Measurements from ENCODE around the gene RPL10A. TPM values are rescaled to one million over a fixed set of nuclear protein-coding genes. Genes with fewer than 3 reads are reported as not detected.

The RPL10A gene
- total RNA-seq, 1 donor from 2014 or later: 3,222 TPM

DNA sequence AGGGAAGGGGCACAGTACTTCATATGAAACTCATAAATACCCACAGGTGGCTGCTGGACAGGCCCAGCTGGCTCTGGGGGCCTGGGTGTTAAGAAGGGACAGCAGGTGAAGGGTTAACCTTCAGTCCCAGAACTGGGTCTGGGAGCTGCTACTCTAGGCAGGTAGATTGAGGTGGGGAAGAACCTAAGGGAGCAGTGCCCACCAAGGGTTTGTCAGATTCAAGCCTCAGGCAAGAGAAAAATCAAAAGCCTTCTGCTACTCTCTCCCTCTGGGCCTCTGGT is 5.6 kb downstream of the RPL10A start:
- no peaks in the 10 kb centered on the region for H3K9me3 ChIP-seq (ENCODE audit: control insufficient read depth in 3 of 3, low read length in 3 of 3)
- no peak overlapping the region for H3K4me3 ChIP-seq (ENCODE audit: low read length in 3 of 3)
- no peak overlapping the region for H3K9ac ChIP-seq (ENCODE audit: low read depth in 1 of 3, low read length in 3 of 3)
- H3K36me3 ChIP-seq (ENCODE audit: control insufficient read depth in 3 of 3, insufficient read depth in 3 of 3, low read length in 3 of 3): peaks cover 38 to 48% (median 47%) of the 10 kb centered on the region in 3 donors
- peaks cover 10 to 21% (median 21%) of the 10 kb centered on the region in 3 donors for H3K4me1 ChIP-seq (ENCODE audit: control insufficient read depth in 3 of 3, insufficient read depth in 3 of 3, low read length in 3 of 3)
- H3K27ac ChIP-seq (ENCODE audit: low read depth, low read length): no peak overlapping the region
- H3K27me3 ChIP-seq (ENCODE audit: control insufficient read depth in 3 of 3, insufficient read depth in 3 of 3, low read length in 3 of 3): no peaks in the 10 kb centered on the region

DNA sequence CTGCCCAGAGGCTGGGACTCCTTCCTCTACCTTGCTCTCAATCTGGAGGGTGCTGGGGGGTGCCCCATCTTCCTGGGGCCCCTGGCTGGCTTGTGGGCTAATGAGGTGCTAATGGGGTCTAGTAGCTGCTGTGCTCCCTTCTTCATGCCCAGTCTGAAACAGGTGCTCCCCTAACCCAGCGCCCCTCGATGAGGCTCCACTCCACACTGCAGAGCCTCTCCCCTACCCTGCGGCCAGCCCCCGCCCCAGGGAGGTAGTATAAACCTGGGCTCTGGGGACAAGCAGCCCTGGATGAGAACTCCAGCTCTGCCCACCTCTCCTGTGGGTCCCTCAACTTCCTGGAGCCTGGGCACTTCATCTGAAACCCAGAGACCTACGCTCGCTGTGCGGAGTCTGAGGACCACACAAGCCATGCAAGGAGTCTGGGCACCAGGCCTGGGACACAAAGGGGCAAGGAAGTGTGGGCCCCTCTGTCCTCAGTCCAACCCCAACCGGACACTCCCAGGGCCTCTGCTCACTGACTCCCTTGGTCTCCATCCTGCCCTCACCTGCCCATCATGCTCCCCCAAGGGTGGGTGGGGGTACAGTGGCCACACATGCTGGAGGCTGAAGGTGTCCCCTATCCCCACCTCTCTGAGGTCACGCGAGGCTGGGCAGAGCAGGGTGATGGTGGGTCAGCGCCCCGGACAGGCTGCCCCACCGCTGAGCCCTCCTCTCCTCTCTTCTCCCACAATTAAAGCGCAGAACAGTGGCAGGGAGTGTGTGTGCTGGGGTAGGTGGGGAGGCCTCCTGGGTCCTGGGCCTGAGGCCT is 6.1 kb downstream of the RPL10A start:
- Histone ChIP-seq H3K27me3 (ENCODE audit: control insufficient read depth in 3 of 3, insufficient read depth in 3 of 3, low read length in 3 of 3) (no peaks in the 10 kb centered on the region), H3K9ac (ENCODE audit: low read depth in 1 of 3, low read length in 3 of 3) (no peak overlapping the region), H3K9me3 (ENCODE audit: control insufficient read depth in 3 of 3, low read length in 3 of 3) (no peaks in the 10 kb centered on the region), H3K36me3 (ENCODE audit: control insufficient read depth in 3 of 3, insufficient read depth in 3 of 3, low read length in 3 of 3) (peaks cover 41 to 48% (median 47%) of the 10 kb centered on the region in 3 donors), H3K4me3 (ENCODE audit: low read length in 3 of 3) (no peak overlapping the region), H3K27ac (ENCODE audit: low read depth, low read length) (no peak overlapping the region), H3K4me1 (ENCODE audit: control insufficient read depth in 3 of 3, insufficient read depth in 3 of 3, low read length in 3 of 3) (peaks cover 6 to 17% (median 15%) of the 10 kb centered on the region in 3 donors)

DNA sequence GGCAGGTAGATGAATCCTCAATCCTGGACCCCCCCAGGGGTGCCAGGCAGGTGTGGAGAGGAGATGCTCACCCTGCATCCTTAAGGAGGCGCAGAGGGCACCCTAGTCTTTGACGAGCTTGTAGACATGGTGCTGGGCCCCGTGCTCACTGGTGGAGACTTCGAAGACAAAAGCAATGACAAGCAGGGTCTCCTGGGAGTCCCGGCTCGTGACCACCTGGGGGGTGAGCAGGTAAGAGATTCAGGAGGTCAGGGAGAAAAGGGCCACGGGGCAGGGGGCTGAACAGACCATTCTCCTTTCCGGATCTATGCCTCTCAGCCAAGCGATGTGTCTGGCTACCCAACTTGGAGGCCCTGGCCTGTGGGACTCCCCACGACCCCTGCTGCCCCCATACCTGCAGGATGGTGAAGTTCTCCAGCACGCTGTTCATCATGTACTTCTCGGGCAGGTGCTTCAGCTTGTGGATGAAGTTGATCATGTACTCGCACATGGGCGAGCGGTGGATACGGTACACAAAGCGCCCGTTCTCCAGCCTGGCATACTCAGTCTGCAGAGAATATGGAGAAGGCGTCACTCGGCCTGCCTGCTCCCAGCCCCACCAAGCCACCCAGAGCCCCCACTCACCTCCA is 6.9 kb downstream of the RPL10A start:
- H3K9ac ChIP-seq (ENCODE audit: low read depth in 1 of 3, low read length in 3 of 3): no peak overlapping the region
- no peaks in the 10 kb centered on the region for H3K9me3 ChIP-seq (ENCODE audit: control insufficient read depth in 3 of 3, low read length in 3 of 3)
- H3K4me3 ChIP-seq (ENCODE audit: low read length in 3 of 3): no peak overlapping the region
- H3K27ac ChIP-seq (ENCODE audit: low read depth, low read length): no peak overlapping the region
- peaks cover 40 to 50% (median 41%) of the 10 kb centered on the region in 3 donors for H3K36me3 ChIP-seq (ENCODE audit: control insufficient read depth in 3 of 3, insufficient read depth in 3 of 3, low read length in 3 of 3)
- H3K4me1 ChIP-seq (ENCODE audit: control insufficient read depth in 3 of 3, insufficient read depth in 3 of 3, low read length in 3 of 3): peaks cover 0 to 10% (median 8%) of the 10 kb centered on the region in 3 donors
- H3K27me3 ChIP-seq (ENCODE audit: control insufficient read depth in 3 of 3, insufficient read depth in 3 of 3, low read length in 3 of 3): no peaks in the 10 kb centered on the region

DNA sequence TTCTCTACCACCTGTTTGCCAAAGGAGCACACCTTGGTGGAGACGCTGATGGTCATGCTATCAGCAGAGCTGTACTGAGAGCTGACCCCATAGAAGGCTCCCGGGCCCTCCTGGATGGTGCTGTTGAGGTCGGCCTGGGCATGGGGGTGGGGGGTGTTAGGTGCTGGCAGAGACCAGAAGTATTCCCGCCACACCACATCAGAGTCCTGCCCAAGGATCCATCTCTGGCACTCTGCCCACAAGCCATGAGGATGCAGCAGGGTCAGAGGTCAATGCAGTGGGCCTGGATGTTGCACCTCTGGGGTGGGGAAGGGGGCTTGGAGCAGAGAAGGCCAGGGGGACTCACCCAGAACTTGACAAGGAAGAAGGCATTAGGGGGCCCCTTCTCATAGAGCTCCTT is 7.4 kb downstream of the RPL10A start:
- no peak overlapping the region for H3K4me3 ChIP-seq (ENCODE audit: low read length in 3 of 3)
- no peak overlapping the region for H3K9ac ChIP-seq (ENCODE audit: low read depth in 1 of 3, low read length in 3 of 3)
- no peaks in the 10 kb centered on the region for H3K9me3 ChIP-seq (ENCODE audit: control insufficient read depth in 3 of 3, low read length in 3 of 3)
- H3K27me3 ChIP-seq (ENCODE audit: control insufficient read depth in 3 of 3, insufficient read depth in 3 of 3, low read length in 3 of 3): no peaks in the 10 kb centered on the region
- peaks cover 0 to 6% (median 3%) of the 10 kb centered on the region in 3 donors for H3K4me1 ChIP-seq (ENCODE audit: control insufficient read depth in 3 of 3, insufficient read depth in 3 of 3, low read length in 3 of 3)
- H3K27ac ChIP-seq (ENCODE audit: low read depth, low read length): no peak overlapping the region
- H3K36me3 ChIP-seq (ENCODE audit: control insufficient read depth in 3 of 3, insufficient read depth in 3 of 3, low read length in 3 of 3): peaks cover 36 to 48% (median 36%) of the 10 kb centered on the region in 3 donors

DNA sequence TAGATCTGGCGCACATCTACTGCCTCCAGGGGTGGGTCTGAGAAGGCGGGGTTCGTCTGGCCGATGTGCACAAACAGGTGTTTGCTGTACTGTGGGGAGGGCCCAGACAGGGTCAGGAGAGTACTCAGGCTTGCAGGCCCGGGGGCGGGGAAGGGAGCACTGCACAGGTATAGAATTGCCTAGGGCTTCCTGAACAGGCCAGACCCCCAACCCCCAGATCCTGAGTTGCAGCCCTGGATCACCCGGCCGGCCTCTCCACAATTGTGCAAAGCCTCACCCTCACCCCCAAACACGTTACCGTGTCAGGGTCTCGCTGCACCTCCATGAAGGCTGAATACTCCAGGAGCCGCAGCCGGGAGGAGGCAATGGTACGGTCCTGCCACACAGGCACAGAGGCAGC is 7.8 kb downstream of the RPL10A start:
- Histone ChIP-seq H3K4me1 (ENCODE audit: control insufficient read depth in 3 of 3, insufficient read depth in 3 of 3, low read length in 3 of 3) (peaks cover 0 to 2% (median 2%) of the 10 kb centered on the region in 3 donors), H3K27me3 (ENCODE audit: control insufficient read depth in 3 of 3, insufficient read depth in 3 of 3, low read length in 3 of 3) (no peaks in the 10 kb centered on the region), H3K9ac (ENCODE audit: low read depth in 1 of 3, low read length in 3 of 3) (no peak overlapping the region), H3K9me3 (ENCODE audit: control insufficient read depth in 3 of 3, low read length in 3 of 3) (no peaks in the 10 kb centered on the region), H3K27ac (ENCODE audit: low read depth, low read length) (no peak overlapping the region), H3K4me3 (ENCODE audit: low read length in 3 of 3) (no peak overlapping the region), H3K36me3 (ENCODE audit: control insufficient read depth in 3 of 3, insufficient read depth in 3 of 3, low read length in 3 of 3) (peaks cover 32 to 47% (median 33%) of the 10 kb centered on the region in 3 donors)

DNA sequence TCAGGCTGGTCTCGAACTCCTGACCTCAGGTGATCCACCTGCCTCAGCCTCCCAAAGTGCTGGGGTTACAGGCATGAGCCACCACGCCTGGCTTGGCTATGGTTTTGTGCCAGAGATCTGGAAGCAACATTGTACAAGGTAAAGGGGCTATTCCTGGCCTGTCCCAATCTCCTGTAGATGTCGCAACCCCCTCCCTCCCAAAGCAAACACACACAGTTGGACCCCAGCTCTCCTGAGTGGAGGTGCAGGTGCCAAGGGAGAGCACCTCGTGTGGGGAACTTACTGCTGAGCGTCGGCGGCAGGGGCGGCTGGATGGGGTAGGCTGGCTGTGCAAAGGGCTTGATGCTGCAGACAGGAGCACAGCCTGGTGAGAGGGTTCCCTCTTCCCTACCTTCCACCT is 8.8 kb downstream of the RPL10A start:
- H3K4me1 ChIP-seq (ENCODE audit: control insufficient read depth in 3 of 3, insufficient read depth in 3 of 3, low read length in 3 of 3): peaks cover 0 to 2% (median 0%) of the 10 kb centered on the region in 3 donors
- H3K4me3 ChIP-seq (ENCODE audit: low read length in 3 of 3): no peak overlapping the region
- H3K36me3 ChIP-seq (ENCODE audit: control insufficient read depth in 3 of 3, insufficient read depth in 3 of 3, low read length in 3 of 3): peaks cover 26 to 44% (median 33%) of the 10 kb centered on the region in 3 donors
- no peak overlapping the region for H3K27ac ChIP-seq (ENCODE audit: low read depth, low read length)
- H3K27me3 ChIP-seq (ENCODE audit: control insufficient read depth in 3 of 3, insufficient read depth in 3 of 3, low read length in 3 of 3): no peaks in the 10 kb centered on the region
- H3K9ac ChIP-seq (ENCODE audit: low read depth in 1 of 3, low read length in 3 of 3): no peak overlapping the region
- no peaks in the 10 kb centered on the region for H3K9me3 ChIP-seq (ENCODE audit: control insufficient read depth in 3 of 3, low read length in 3 of 3)

DNA sequence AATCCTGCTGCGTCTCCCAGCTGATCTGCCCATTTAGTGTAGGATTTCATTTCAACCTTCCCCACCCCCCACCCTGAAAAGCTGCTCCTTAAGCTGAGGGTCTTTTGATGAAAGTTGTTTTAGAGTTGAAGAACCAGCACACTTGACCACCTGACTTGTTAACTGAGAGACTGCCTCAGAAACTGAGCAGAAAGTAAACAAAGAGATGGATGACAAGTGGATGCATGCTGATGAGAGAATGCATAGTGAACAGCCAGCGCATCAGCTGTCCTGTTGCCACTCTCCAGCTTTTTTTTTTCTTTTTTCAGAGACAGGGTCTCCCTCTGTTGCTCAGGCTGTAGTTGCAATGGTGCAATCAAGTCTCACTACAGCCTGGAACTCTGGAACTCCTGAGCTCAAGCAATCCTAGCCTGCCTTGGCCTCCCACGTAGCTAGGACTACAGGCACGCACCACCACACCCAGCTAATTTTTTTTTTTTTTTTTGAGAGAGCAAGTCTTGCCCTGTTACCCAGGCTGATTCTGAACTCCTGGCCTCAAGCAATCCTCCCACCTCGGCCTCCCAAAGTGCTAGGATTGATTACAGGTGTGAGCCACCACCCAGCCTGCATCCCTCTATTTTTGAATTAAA is 9.5 kb downstream of the RPL10A start:
- Histone ChIP-seq H3K27ac (ENCODE audit: low read depth, low read length) (no peak overlapping the region), H3K4me3 (ENCODE audit: low read length in 3 of 3) (no peak overlapping the region), H3K27me3 (ENCODE audit: control insufficient read depth in 3 of 3, insufficient read depth in 3 of 3, low read length in 3 of 3) (no peaks in the 10 kb centered on the region), H3K9me3 (ENCODE audit: control insufficient read depth in 3 of 3, low read length in 3 of 3) (no peaks in the 10 kb centered on the region), H3K4me1 (ENCODE audit: control insufficient read depth in 3 of 3, insufficient read depth in 3 of 3, low read length in 3 of 3) (no peaks in the 10 kb centered on the region), H3K36me3 (ENCODE audit: control insufficient read depth in 3 of 3, insufficient read depth in 3 of 3, low read length in 3 of 3) (peaks cover 21 to 44% (median 35%) of the 10 kb centered on the region in 3 donors), H3K9ac (ENCODE audit: low read depth in 1 of 3, low read length in 3 of 3) (no peak overlapping the region)

DNA sequence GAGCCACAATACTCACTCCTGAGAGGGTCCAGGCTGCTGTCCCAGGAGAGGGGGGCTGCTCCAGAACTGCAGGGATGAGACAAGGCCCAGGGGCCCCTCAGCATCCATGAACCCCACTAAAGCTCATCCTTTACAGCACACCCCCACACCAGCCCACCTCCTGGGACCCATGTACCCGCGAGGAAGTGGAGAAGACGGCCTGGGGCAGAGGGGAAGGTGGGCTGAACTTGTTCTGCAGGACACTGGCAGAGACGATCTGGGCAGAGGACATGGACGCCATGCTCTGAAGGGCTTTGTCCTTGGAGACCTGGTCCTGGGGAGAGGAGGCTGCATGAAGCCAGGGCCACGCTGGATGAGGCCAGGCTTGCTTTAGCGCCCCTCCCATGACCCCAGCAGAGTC is 10.1 kb downstream of the RPL10A start:
- Histone ChIP-seq H3K4me1 (ENCODE audit: control insufficient read depth in 3 of 3, insufficient read depth in 3 of 3, low read length in 3 of 3) (no peaks in the 10 kb centered on the region), H3K4me3 (ENCODE audit: low read length in 3 of 3) (no peak overlapping the region), H3K9ac (ENCODE audit: low read depth in 1 of 3, low read length in 3 of 3) (no peak overlapping the region), H3K9me3 (ENCODE audit: control insufficient read depth in 3 of 3, low read length in 3 of 3) (no peaks in the 10 kb centered on the region), H3K27ac (ENCODE audit: low read depth, low read length) (no peak overlapping the region), H3K27me3 (ENCODE audit: control insufficient read depth in 3 of 3, insufficient read depth in 3 of 3, low read length in 3 of 3) (no peaks in the 10 kb centered on the region), H3K36me3 (ENCODE audit: control insufficient read depth in 3 of 3, insufficient read depth in 3 of 3, low read length in 3 of 3) (peaks cover 22 to 40% (median 37%) of the 10 kb centered on the region in 3 donors)

DNA sequence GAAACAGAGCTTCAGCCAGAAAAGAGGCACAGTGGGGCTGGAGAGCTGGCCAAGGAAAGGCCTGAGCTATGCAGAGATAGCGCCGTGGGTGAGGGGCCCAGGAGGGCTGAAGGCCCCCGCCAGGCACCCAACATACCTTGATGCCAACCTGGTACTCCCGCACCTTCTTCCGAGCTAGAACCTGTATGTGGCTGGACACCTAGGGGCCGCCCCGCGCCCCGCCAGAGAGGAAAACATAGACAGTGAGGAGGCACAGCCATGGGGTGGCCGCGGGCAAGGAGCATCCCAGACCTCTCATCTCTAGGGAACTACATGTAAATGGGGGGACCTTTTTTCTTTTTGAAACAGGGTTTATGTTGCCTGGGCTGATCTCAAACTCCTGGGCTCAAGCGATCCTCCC is 12.0 kb downstream of the RPL10A start:
- peaks cover 0 to 5% (median 2%) of the 10 kb centered on the region in 3 donors for H3K4me1 ChIP-seq (ENCODE audit: control insufficient read depth in 3 of 3, insufficient read depth in 3 of 3, low read length in 3 of 3)
- H3K27me3 ChIP-seq (ENCODE audit: control insufficient read depth in 3 of 3, insufficient read depth in 3 of 3, low read length in 3 of 3): no peaks in the 10 kb centered on the region
- H3K9ac ChIP-seq (ENCODE audit: low read depth in 1 of 3, low read length in 3 of 3): peak overlapping the region in 1 of 3 donors; percentile 23
- no peak overlapping the region for H3K4me3 ChIP-seq (ENCODE audit: low read length in 3 of 3)
- peaks cover 21 to 38% (median 35%) of the 10 kb centered on the region in 3 donors for H3K36me3 ChIP-seq (ENCODE audit: control insufficient read depth in 3 of 3, insufficient read depth in 3 of 3, low read length in 3 of 3)
- no peak overlapping the region for H3K27ac ChIP-seq (ENCODE audit: low read depth, low read length)
- no peaks in the 10 kb centered on the region for H3K9me3 ChIP-seq (ENCODE audit: control insufficient read depth in 3 of 3, low read length in 3 of 3)

DNA sequence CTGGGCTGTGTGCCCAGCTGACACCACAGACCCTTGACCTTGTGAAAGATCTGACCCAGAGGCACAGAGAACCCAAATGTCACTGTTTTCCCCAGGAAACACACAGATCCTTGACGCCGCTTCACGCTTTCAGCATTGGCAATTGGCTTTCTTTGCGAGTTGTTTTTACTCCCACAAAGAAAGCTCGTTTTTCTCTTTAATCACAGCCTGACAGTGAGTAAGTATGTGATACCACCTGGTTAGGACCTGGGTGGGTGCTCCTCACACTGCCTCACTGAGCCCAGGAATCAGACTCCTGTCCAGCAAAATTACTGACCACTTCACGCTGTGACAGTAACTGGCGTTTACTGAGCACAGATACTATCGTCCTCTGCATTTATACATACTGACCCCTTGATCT is 13.0 kb downstream of the RPL10A start:
- Histone ChIP-seq H3K9ac (ENCODE audit: low read depth in 1 of 3, low read length in 3 of 3) (no peak overlapping the region), H3K9me3 (ENCODE audit: control insufficient read depth in 3 of 3, low read length in 3 of 3) (no peaks in the 10 kb centered on the region), H3K27ac (ENCODE audit: low read depth, low read length) (no peak overlapping the region), H3K27me3 (ENCODE audit: control insufficient read depth in 3 of 3, insufficient read depth in 3 of 3, low read length in 3 of 3) (no peaks in the 10 kb centered on the region), H3K36me3 (ENCODE audit: control insufficient read depth in 3 of 3, insufficient read depth in 3 of 3, low read length in 3 of 3) (peaks cover 16 to 39% (median 32%) of the 10 kb centered on the region in 3 donors), H3K4me3 (ENCODE audit: low read length in 3 of 3) (no peak overlapping the region), H3K4me1 (ENCODE audit: control insufficient read depth in 3 of 3, insufficient read depth in 3 of 3, low read length in 3 of 3) (peaks cover 4 to 8% (median 6%) of the 10 kb centered on the region in 3 donors)

All from skeletal muscle tissue (tissue), 4 donors.